GM19351 (cell line): ENCODE data around the gene TFDP3.

Source experiments
- ATAC-seq: cut with Tn5 transposase; IDR thresholded peaks from one replicate; pipeline ENCODE4 v1.9.1; 2021; ENCODE audit warnings: mild to moderate bottlenecking, moderate library complexity; ENCODE audit not compliant: unreplicated experiment

Gene TFDP3, protein sequence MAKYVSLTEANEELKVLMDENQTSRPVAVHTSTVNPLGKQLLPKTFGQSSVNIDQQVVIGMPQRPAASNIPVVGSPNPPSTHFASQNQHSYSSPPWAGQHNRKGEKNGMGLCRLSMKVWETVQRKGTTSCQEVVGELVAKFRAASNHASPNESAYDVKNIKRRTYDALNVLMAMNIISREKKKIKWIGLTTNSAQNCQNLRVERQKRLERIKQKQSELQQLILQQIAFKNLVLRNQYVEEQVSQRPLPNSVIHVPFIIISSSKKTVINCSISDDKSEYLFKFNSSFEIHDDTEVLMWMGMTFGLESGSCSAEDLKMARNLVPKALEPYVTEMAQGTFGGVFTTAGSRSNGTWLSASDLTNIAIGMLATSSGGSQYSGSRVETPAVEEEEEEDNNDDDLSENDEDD

DNA sequence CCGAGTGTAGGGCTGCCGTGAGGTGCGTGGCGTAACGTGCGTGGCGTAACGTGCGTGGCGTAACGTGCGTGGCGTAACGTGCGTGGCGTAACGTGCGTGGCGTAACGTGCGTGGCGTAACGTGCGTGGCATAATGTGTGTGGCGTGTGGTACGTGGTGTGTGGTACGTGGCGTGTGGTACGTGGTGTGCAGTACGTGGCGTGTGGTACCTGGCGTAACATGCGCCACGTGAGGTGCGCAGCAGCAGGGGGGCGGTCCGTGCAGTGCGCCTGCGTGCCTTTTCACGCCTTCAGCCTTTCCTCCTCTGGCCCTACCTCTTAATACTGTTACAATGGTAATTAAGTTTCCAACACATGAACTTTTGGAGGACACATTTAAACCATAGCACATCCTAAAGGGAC is at the start of gene TFDP3:
TSS of gene TFDP3 (minus strand) at position 26 of the 400 bp plus-strand sequence. CDS start 95 bp downstream, outside the sequence.
- no peak for ATAC-seq

- ATAC-seq = no peak
Observed at GRCh38 chrX:133267621-133268020, 49.5 kb upstream of the TFDP3 start.

GRCh38 chrX:133265331-133265730 is 47.2 kb upstream of the TFDP3 start:
- no peak for ATAC-seq

DNA sequence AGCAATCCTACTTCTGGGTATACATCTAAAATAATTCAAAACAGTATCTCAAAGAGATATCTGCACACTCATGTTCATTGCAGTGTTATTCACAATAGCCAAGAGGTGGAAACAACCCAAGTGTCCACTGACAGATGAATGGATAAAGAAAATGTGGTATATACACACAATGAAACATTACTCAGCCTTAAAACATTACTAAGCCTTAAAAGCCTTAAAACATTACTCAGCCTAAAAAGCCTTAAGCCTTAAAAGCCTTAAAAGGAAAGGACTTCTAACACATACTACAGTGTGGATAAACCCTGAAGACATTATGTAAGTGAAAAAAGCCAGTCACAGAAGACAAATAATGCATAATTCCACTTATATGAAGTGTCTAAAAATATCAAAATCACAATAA is 40.3 kb upstream of the TFDP3 start:
- ATAC-seq = no peak

DNA sequence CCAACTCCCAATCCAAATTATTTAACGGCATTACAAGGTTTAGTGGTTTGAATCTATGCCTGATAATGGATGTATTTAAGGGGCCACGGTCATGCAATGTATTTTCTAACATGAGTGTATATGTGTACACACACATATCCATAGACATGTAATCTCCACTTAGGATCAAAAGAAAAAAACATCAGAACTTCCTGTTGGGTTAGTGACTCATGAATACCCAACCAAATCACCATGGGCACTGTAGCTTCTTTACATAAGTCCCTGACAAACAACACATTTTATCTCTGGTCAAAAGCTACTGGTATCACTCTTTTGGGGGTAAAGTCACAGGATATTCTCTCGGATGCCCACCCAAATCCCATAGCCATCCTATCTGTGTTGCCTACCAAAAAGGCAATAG is 36.5 kb upstream of the TFDP3 start:
- no peak for ATAC-seq

- no peak for ATAC-seq
Observed at GRCh38 chrX:133251204-133251603, 33.0 kb upstream of the TFDP3 start.

DNA sequence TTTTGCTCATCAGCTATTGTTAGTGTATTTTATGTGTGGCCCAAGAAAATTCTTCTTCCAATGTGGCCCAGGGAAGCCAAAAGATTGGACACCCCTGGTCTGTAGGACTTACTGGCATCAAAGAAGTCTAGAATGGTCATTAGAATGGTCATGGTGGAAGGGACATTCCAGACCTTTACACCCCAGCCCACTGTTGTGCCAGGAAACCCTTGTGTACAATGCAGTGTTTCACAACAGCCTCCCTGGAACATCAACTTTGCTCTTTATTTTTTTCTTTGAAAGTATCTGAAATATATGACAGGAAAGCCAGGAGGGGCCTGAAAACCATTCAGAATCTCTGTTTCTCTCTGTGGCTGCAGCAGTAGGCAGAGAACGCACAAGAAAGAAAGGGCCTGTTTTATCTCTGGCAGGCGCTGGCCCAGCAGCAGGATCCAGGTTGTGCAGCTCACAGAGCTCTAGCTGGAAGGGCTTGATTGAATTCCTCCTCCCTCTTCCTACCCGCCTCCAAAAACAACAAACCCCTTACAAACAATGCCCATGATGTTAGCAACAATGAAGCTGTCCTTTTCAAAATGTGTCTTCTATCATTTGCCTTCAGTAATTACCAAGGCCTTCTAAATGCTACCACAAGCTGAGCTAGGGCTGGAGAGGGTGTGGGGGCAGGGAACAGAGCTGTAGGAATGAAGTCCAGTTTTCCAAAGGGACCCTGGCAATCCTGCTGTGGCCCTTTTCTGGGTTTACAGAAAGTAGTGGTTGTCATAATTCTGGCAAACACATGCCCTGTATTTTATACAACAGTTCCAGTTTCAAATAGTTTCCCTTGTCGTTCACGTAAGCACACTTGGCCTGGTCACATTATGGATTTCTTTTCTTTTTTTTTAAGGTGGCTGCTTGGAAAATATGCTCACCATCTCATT is 32.3 kb upstream of the TFDP3 start:
- ATAC-seq = no peak

GRCh38 chrX:133249266-133250058 is 31.3 kb upstream of the TFDP3 start:
- ATAC-seq = no peak

DNA sequence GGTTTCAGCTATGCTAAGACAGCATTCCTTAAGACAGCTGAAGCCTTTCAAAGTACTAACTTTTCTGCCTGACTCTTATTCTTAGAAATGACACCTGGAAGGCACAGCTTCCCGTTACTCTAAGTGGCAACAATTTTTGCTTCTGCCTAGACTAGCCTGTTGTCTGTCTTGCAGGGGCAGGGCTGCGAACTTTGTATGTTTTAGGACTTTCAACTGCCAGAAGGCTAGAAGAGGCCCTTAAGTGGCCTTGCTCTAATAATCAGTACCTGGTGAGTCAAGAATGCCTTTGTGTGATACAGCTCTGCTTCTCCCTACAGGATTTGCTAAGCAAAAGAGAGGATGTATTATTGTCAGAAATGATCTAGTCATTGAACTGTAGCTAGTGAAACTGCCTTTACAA is 30.0 kb upstream of the TFDP3 start:
- no peak for ATAC-seq

- ATAC-seq = no peak
Observed at GRCh38 chrX:133246921-133247320, 28.8 kb upstream of the TFDP3 start.

- no peak for ATAC-seq
Observed at GRCh38 chrX:133235830-133236229, 17.7 kb upstream of the TFDP3 start.

DNA sequence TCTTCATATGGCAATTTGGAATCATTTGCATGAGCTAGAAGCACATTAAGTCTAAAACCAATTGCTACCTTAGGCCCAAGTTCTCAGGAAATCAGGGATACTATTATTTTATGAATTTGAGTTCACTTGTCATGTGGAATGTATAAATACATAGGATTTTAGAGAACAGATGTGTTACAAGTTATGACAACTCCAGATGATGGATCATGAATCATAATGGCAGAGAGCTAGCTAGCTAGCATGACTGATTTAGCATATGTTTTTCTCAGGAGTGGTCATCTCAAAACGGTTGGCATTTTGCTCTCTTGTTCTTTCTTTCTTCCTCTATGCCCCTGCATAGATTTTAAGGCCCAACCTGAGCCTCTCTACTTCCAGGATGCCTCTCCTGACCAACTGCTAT is 14.2 kb upstream of the TFDP3 start:
- no peak for ATAC-seq

DNA sequence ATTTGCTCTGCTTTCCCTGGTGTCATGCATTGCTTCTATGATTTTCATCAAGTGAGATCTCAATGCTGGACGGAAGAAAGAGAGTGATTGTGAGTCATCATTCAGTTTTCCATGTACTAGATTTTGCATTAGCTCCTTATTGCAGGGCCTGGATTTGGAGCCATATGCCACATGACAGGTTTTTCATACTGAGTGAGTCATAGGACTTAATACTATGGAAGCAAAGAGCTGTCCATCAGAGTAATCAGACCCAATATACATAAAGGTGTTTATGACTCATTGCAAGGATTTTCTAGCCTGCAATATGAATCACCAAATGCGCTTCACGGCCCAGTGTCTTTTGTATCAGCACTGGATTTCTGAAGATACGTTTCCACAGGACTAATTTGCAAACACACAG is 11.2 kb upstream of the TFDP3 start:
- no peak for ATAC-seq

DNA sequence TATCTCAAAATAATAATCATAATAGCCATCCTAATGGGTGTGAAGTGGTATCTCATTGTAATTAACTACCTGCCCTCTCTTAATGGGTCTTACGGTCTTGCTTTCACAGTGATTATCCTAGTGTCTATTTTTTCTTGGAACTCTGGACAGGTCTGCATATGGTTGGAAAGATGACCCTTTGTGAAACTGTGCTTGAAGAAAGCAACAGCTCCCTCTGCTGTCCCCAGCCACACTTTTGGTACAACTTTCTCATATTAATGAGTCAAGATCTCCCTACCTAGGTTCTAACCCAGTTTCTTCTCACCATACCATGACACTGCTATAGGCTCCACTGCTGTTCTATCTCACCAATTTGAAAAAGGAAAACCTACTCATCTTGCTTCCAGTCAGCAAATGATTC is 2.4 kb downstream of the TFDP3 start:
- ATAC-seq = peak; percentile 38

DNA sequence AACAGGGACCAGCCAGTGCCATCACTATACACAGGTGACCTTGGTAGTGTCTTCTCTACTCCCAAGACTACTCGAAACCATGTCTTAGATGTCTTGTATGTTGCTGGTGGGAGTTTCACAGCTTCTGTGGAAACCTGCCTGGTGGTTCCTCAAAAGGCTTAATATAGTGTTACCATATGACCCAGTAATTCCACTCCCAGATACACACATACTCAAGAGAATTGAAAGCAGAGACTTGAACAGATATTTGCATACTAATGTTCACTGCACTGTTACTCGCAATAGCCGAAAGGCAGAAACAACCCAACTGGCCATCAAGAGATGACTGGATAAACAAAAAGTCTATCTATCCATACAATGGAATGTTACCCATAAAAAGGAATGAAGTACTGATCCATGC is 3.1 kb downstream of the TFDP3 start:
- ATAC-seq = peak; percentile 92

DNA sequence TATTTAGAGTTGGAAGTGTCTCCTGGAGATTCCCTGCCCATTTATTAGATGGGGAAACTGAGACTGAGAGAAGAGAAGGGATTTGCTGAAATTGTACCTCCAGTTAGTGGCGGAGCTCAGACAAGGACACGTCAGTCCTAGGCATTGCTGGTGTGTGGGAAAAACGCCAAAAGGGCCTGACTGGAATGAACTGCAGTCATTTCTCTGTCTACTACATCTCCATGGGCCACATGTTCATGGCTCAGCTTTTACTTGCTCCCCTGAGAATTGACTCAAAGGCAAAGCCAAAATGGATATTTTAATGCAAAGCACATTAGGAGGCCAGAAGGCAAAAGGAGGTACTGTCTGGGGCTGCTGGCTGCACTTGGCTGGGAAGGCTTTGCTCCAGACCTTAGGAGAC is 3.9 kb downstream of the TFDP3 start:
- ATAC-seq = no peak

- ATAC-seq = no peak
Observed at GRCh38 chrX:133213117-133213516, 5.0 kb downstream of the TFDP3 start.

DNA sequence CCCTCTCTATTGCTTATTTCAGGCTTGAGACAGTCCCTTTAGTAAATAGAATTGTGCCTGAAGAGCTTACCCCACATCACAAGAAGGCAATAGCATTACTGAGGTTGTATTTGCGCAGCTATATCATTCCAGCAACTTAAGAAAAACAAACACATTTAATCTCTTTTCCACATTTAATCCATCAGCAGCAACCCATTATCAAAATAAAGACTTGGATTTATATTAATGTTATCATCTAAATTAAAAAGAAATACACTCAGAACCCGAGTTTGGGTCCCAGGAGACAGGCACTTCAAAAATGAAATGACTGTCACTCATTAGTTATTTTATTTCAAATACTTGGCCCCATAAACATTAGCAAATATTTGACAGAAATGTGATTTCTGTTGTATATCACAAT is 10.4 kb downstream of the TFDP3 start:
- ATAC-seq = no peak

DNA sequence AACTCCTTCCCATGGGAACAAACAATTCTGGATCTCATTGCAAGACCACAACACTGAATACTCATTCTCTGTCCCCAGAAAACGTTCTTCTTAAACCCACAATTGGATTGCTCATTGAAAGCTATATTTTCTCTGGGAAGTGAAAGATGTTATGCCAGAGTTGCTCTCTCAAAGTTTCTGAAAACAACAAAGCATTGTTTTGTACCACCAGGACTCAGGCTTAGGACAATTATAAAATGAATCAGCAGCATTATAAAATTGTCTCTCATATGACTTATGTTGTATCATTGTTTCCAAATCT is 26.5 kb downstream of the TFDP3 start:
- ATAC-seq = no peak

GRCh38 chrX:133190877-133191738 is 27.0 kb downstream of the TFDP3 start:
- ATAC-seq = no peak
